IMR-90 (cell line): ENCODE measurements around the gene ATP2C2. TPM values are rescaled to one million over a fixed set of nuclear protein-coding genes. Genes with fewer than 3 reads are reported as not detected.

Experiments
- ATAC-seq: fragments of 200-7000 bp; cut with Tn5 transposase; 2 replicates; pipeline ENCODE4 v1.9.1; 2020; ENCODE audit warnings: low read depth, mild to moderate bottlenecking, moderate library complexity
- BruUV-seq: library from RNA; stranded (reverse); fragments of 400-500 nt; replicated peaks from 2 replicates; lab custom pipeline; 2021; lab: Mats Ljungman, UMichigan
- CTCF ChIA-PET: fragments of 300-600 bp; formaldehyde crosslinking; extraction: SDS; loops from one replicate; lab custom pipeline; 2021; ENCODE audit warnings: antibody characterized with exemption; lab: Yijun Ruan, JAX
- POLR2A ChIA-PET: fragments of 300-600 bp; sonication (Branson Sonifier 250); formaldehyde crosslinking; loops from one replicate; lab custom pipeline; 2022; ENCODE audit warnings: antibody characterized with exemption; ENCODE audit not compliant: unreplicated experiment; lab: Charles Lee
- DNase-seq: peaks from one replicate; pipeline ENCODE4 v3.0.0; 2013
- H2AFZ ChIP-seq: replicated peaks from 2 replicates; pipeline ENCODE3; 2013; ENCODE audit warnings: low read length, mild to moderate bottlenecking; ENCODE audit not compliant: poor library complexity
- H2AK5ac ChIP-seq: 2 replicates; pipeline ENCODE4 v1.6.1; 2013; ENCODE audit warnings: low read depth, low read length, inconsistent platforms
- H2AK9ac ChIP-seq: replicated peaks from 2 replicates; pipeline ENCODE3; 2013; ENCODE audit warnings: mild to moderate bottlenecking, low read depth, low read length, moderate library complexity; ENCODE audit not compliant: poor library complexity
- H2BK120ac ChIP-seq: 2 replicates; pipeline ENCODE4 v1.6.1; 2013; ENCODE audit warnings: low read depth, low read length, inconsistent platforms
- H2BK15ac ChIP-seq: 3 replicates; pipeline ENCODE4 v1.6.1; 2013; ENCODE audit warnings: low read depth, low read length, inconsistent platforms
- H2BK20ac ChIP-seq: 2 replicates; pipeline ENCODE4 v1.6.1; 2013; ENCODE audit warnings: low read depth, mild to moderate bottlenecking, inconsistent platforms, low read length, moderate library complexity
- H2BK5ac ChIP-seq: 2 replicates; pipeline ENCODE4 v1.6.1; 2013; ENCODE audit warnings: mild to moderate bottlenecking, low read depth, low read length, inconsistent platforms; ENCODE audit not compliant: poor library complexity, severe bottlenecking
- H3K14ac ChIP-seq: replicated peaks from 2 replicates; pipeline ENCODE4 v1.6.1; 2013; ENCODE audit warnings: low read depth, low read length, inconsistent platforms
- H3K18ac ChIP-seq: 2 replicates; pipeline ENCODE4 v1.6.1; 2013; ENCODE audit warnings: low read depth, low read length, control low read depth
- H3K23ac ChIP-seq: 2 replicates; pipeline ENCODE4 v1.6.1; 2013; ENCODE audit warnings: low read depth, low read length, inconsistent platforms
- H3K27ac ChIP-seq: 2 replicates; pipeline ENCODE4 v1.5.1; 2013; ENCODE audit warnings: mild to moderate bottlenecking, control low read depth, low read length; ENCODE audit not compliant: insufficient read depth
- H3K27me3 ChIP-seq: 2 replicates; pipeline ENCODE4 v1.6.1; 2013; ENCODE audit warnings: low read length; ENCODE audit not compliant: control insufficient read depth, insufficient read depth
- H3K36me3 ChIP-seq: 2 replicates; pipeline ENCODE4 v1.6.1; 2013; ENCODE audit warnings: low read length, mixed read lengths; ENCODE audit not compliant: control insufficient read depth, insufficient read depth
- H3K4ac ChIP-seq: 2 replicates; pipeline ENCODE4 v1.6.1; 2013; ENCODE audit warnings: low read depth, low read length, inconsistent platforms
- H3K4me1 ChIP-seq: 2 replicates; pipeline ENCODE4 v1.6.1; 2013; ENCODE audit warnings: low read length, mixed read lengths; ENCODE audit not compliant: control insufficient read depth, insufficient read depth
- H3K4me2 ChIP-seq: 2 replicates; pipeline ENCODE4 v1.6.1; 2013; ENCODE audit warnings: low read depth, mild to moderate bottlenecking, control low read depth, low read length, moderate library complexity
- H3K4me3 ChIP-seq: 2 replicates; pipeline ENCODE4 v1.5.1; 2013; ENCODE audit warnings: low read depth, mild to moderate bottlenecking, control low read depth, low read length, moderate library complexity; ENCODE audit not compliant: insufficient read depth
- H3K56ac ChIP-seq: 2 replicates; pipeline ENCODE4 v1.6.1; 2013; ENCODE audit warnings: low read length, inconsistent platforms; ENCODE audit not compliant: insufficient read depth; ENCODE audit errors: extremely low read depth
- H3K79me1 ChIP-seq, 2 experiments: 2 replicates each; pipeline ENCODE4 v1.6.1; 2013; ENCODE audit warnings: low read length in 2 of 2, inconsistent platforms in 1 of 2, low read depth in 1 of 2
- H3K9ac ChIP-seq: 2 replicates; pipeline ENCODE4 v1.6.1; 2013; ENCODE audit warnings: low read depth, low read length, control low read depth
- H3K9me1 ChIP-seq: 2 replicates; pipeline ENCODE4 v1.6.1; 2013; ENCODE audit warnings: low read length, inconsistent platforms; ENCODE audit not compliant: insufficient read depth
- H3K9me3 ChIP-seq: 2 replicates; pipeline ENCODE4 v1.6.1; 2013; ENCODE audit warnings: low read length; ENCODE audit not compliant: control insufficient read depth, insufficient read depth
- H4K20me1 ChIP-seq: 2 replicates; pipeline ENCODE4 v1.6.1; 2013; ENCODE audit warnings: low read length, inconsistent platforms; ENCODE audit not compliant: insufficient read depth
- H4K5ac ChIP-seq: 2 replicates; pipeline ENCODE4 v1.6.1; 2013; ENCODE audit warnings: mild to moderate bottlenecking, low read depth, low read length, control low read depth
- H4K8ac ChIP-seq, 2 experiments: 2 replicates each; pipeline ENCODE4 v1.6.1; 2013; ENCODE audit warnings: low read depth in 2 of 2, low read length in 2 of 2, control low read depth in 1 of 2, inconsistent platforms in 1 of 2
- H4K91ac ChIP-seq: 2 replicates; pipeline ENCODE4 v1.6.1; 2013; ENCODE audit warnings: low read depth, low read length, inconsistent platforms; ENCODE audit not compliant: insufficient read depth
- CHD1 ChIP-seq: IDR thresholded peaks from 2 replicates; pipeline ENCODE4 v1.6.1; 2012; ENCODE audit warnings: low read depth, low read length, improper control_type of control experiment
- ELK1 ChIP-seq: fragments of 150-350 bp; IDR thresholded peaks from 2 replicates; pipeline ENCODE4 v1.6.1; 2016; ENCODE audit warnings: low read depth, mild to moderate bottlenecking, low read length, moderate library complexity, borderline replicate concordance
- MAFK ChIP-seq: IDR thresholded peaks from 2 replicates; pipeline ENCODE4 v1.6.1; 2012; ENCODE audit warnings: low read depth, low read length, improper control_type of control experiment
- MAZ ChIP-seq: IDR thresholded peaks from 2 replicates; pipeline ENCODE4 v1.6.1; 2012; ENCODE audit warnings: low read depth, mild to moderate bottlenecking, low read length, improper control_type of control experiment, moderate library complexity, borderline replicate concordance
- MXI1 ChIP-seq: IDR thresholded peaks from 2 replicates; pipeline ENCODE4 v1.6.1; 2012; ENCODE audit warnings: low read depth, mild to moderate bottlenecking, low read length, moderate library complexity, borderline replicate concordance
- NFE2L2 ChIP-seq: fragments of 150-350 bp; IDR thresholded peaks from 2 replicates; pipeline ENCODE4 v1.6.1; 2016; ENCODE audit warnings: low read depth, mild to moderate bottlenecking, low read length
- RAD21 ChIP-seq: IDR thresholded peaks from 2 replicates; pipeline ENCODE4 v1.6.1; 2012; ENCODE audit warnings: low read length, improper control_type of control experiment
- RFX5 ChIP-seq: IDR thresholded peaks from 2 replicates; pipeline ENCODE4 v1.8.0; 2012; ENCODE audit warnings: low read depth, mild to moderate bottlenecking, low read length, moderate library complexity
- SMC3 ChIP-seq: fragments of 150-350 bp; IDR thresholded peaks from 2 replicates; pipeline ENCODE4 v1.6.1; 2016; ENCODE audit warnings: low read depth, mild to moderate bottlenecking, antibody characterized with exemption, low read length, moderate library complexity
- WGBS, 2 experiments: methylation state at CpG; one replicate each; pipeline versions ENCODE4 v1.1.5 to v1.1.7; 2013; ENCODE audit warnings: missing lambda C conversion rate in 2 of 2; ENCODE audit not compliant: insufficient read length in 1 of 2; ENCODE audit errors: extremely low coverage in 2 of 2; 5-methylcytosine and 5-hydroxymethylcytosine counted together
- dilution Hi-C: fragments of 300-500 bp; cut with HindIII; formaldehyde crosslinking; loops from one replicate; pipeline ENCODE4 v1.14.3; 2018; ENCODE audit warnings: low sequenced_read_pairs; ENCODE audit not compliant: unreplicated experiment
- in situ Hi-C: fragments of 300-500 bp; cut with MboI; formaldehyde crosslinking; loops from 3 replicates; pipeline ENCODE4 v1.14.3; 2019; ENCODE audit warnings: low sequenced_read_pairs, inconsistent platforms, mixed read lengths
- intact Hi-C: fragments of 100-400 bp; cut with micrococcal nuclease; formaldehyde crosslinking; loops from 2 replicates; pipeline ENCODE4 v1.10.0; 2022
- polyA plus RNA-seq, 3 experiments: library from polyadenylated mRNA; depleted of rRNA; stranded (reverse); fragments of >200 nt; gene quantifications; 2 replicates each; pipeline ENCODE4 v1.2.3, GENCODE V29; 2012; ENCODE audit warnings: low replicate concordance in 1 of 3
- total RNA-seq: library from RNA; depleted of rRNA; stranded (reverse); fragments of >200 nt; gene quantifications from 2 replicates; pipeline ENCODE4 v1.2.3, GENCODE V29; 2012
- TF ChIP-seq, protein P1 (sequence below): conservative IDR thresholded peaks from 2 replicates; pipeline ENCODE4 v1.5.1; 2012; ENCODE audit warnings: mild to moderate bottlenecking, low read depth, low read length, improper control_type of control experiment

Gene ATP2C2
- total and polyA plus RNA-seq, 2 of the 4 experiments (the other 2 are of a cell fraction) = not detected

GRCh38 chr16:84359326-84359725, 9.0 kb upstream of the ATP2C2 start:
- Histone ChIP-seq H2BK5ac (no peak overlapping the region), H3K9me3 (no peaks in the 10 kb centered on the region; the same call in 1 of the 2 replicates), H3K4me2 (no peak overlapping the region), H2BK20ac (no peak overlapping the region), H3K36me3 (no peaks in the 10 kb centered on the region), H4K5ac (no peak overlapping the region), H3K14ac (no peak overlapping the region), H2AK5ac (no peak overlapping the region), H3K56ac (no peak overlapping the region), H3K18ac (no peak overlapping the region), H4K91ac (no peak overlapping the region), H3K27me3 (peaks cover 60% of the 10 kb centered on the region), H4K20me1 (peaks cover 2% of the 10 kb centered on the region; the same call in 1 of the 2 replicates), H3K4me3 (no peak overlapping the region), H3K4me1 (peaks cover 3% of the 10 kb centered on the region; the same call in 1 of the 2 replicates), H2BK15ac (no peak overlapping the region), H2AK9ac (no peak overlapping the region), H3K23ac (no peak overlapping the region), H2BK120ac (no peak overlapping the region), H3K27ac (no peak overlapping the region), H3K4ac (no peak overlapping the region), H2AFZ (no peak overlapping the region), H4K8ac (no peak overlapping the region), H3K9me1 (no peaks in the 10 kb centered on the region), H3K79me1 (no peaks in the 10 kb centered on the region), H3K9ac (no peak overlapping the region)
- no peak for ATAC-seq
- dilution Hi-C loops = no loop called here
- ChIA-PET CTCF (interaction anchor here (1.1 kb wide), 1 partner anchor 21 kb away, joined by 3 read pairs; no protein-coding TSS in a partner anchor), POLR2A (no interaction called here)
- in situ Hi-C loops = no loop called here
- BruUV-seq = no TSS peak
- no peak for TF ChIP-seq CHD1
- TF ChIP-seq RAD21 = no peak
- TF ChIP-seq, protein P1, sequence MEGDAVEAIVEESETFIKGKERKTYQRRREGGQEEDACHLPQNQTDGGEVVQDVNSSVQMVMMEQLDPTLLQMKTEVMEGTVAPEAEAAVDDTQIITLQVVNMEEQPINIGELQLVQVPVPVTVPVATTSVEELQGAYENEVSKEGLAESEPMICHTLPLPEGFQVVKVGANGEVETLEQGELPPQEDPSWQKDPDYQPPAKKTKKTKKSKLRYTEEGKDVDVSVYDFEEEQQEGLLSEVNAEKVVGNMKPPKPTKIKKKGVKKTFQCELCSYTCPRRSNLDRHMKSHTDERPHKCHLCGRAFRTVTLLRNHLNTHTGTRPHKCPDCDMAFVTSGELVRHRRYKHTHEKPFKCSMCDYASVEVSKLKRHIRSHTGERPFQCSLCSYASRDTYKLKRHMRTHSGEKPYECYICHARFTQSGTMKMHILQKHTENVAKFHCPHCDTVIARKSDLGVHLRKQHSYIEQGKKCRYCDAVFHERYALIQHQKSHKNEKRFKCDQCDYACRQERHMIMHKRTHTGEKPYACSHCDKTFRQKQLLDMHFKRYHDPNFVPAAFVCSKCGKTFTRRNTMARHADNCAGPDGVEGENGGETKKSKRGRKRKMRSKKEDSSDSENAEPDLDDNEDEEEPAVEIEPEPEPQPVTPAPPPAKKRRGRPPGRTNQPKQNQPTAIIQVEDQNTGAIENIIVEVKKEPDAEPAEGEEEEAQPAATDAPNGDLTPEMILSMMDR = no peak
- no peak for TF ChIP-seq NFE2L2
- TF ChIP-seq ELK1 = no peak
- TF ChIP-seq SMC3 = no peak
- no peak for TF ChIP-seq MXI1
- TF ChIP-seq MAZ = no peak
- no peak for TF ChIP-seq MAFK
- TF ChIP-seq RFX5 = no peak
- DNase-seq = no peak
- intact Hi-C loops = no loop called here
- WGBS, 2 experiments = no CpG with 5 or more reads among the region's 8 CpGs
